IPS DF 19.7 (cell line): ENCODE data around the gene SGCA.

Source experiments
- DNase-seq: peaks from one replicate; pipeline ENCODE4 v3.0.0-alpha.2; 2013; ENCODE audit warnings: low read depth, low spot score

The SGCA gene

DNA sequence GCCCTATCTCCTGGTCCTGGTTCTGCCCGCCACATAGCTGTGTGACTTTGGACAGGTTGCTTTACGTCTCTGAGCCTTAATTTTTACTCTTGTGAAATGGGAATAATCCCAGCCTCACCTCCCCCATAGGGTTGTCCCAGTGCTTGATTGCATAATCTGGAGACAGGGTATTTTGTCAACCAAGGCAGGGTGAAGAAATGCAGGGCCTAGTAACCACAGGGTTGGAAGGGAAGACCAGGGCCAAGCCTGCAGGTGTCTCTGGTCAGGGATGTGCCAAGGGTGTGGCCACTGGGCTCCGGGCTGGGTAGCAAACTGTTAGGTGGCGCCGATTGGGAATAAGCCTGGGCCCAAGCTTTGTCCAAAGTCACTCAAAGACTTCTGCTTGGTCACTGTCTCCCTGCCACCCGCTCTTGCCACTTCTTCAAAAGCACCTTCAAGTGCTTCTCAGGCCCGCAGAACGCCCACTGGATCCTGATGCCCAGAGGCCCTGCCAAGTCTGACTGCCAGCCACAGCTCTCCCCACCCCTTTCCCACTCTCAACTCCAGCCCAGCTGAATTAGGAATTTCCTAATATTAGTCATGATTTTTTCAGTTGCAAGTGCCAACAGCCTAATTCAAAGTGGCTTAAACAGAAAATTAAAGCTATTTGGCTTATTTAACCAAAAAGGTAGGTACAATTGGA is 56.2 kb downstream of the SGCA start:
- no peak for DNase-seq

- DNase-seq: no peak
These were observed 57.1 kb downstream of the SGCA start for GRCh38 chr17:50222922-50223321.
